Medulla oblongata (tissue), 1 donor: Measurements from ENCODE around the gene REG1A.

Experiments
- DNase-seq: peaks from one replicate; pipeline ENCODE4 v3.0.0-alpha.2; 2015; ENCODE audit errors: extremely low spot score

Gene REG1A

GRCh38 chr2:79120194-79120713, at the start of gene REG1A:
TSS of gene REG1A (plus strand) at chr2:79120488. CDS start at chr2:79120862, 374 bp downstream.
- no peak for DNase-seq

- no peak for DNase-seq
These were observed 49.2 kb upstream of the REG1A start for GRCh38 chr2:79071078-79071477.

GRCh38 chr2:79082987-79083386, 37.3 kb upstream of the REG1A start:
- no peak for DNase-seq

- DNase-seq: no peak
These were observed 36.6 kb upstream of the REG1A start for GRCh38 chr2:79083597-79084251.

GRCh38 chr2:79084495-79085135, 35.7 kb upstream of the REG1A start:
- no peak for DNase-seq

GRCh38 chr2:79085382-79085781, 34.9 kb upstream of the REG1A start:
- DNase-seq: no peak

GRCh38 chr2:79086255-79086654, 34.0 kb upstream of the REG1A start:
- DNase-seq: no peak

- DNase-seq: no peak
These were observed 32.4 kb upstream of the REG1A start, which contains the start of gene REG1B for GRCh38 chr2:79087785-79088364. TSS of gene REG1B (minus strand) at chr2:79087993. CDS start at chr2:79087612, 381 bp downstream.

GRCh38 chr2:79090693-79091092, 29.6 kb upstream of the REG1A start:
- DNase-seq: no peak

GRCh38 chr2:79097843-79098242, 22.4 kb upstream of the REG1A start:
- DNase-seq: no peak

GRCh38 chr2:79099140-79099686, 21.1 kb upstream of the REG1A start:
- DNase-seq: no peak

- DNase-seq: no peak
These were observed 20.0 kb upstream of the REG1A start for GRCh38 chr2:79100285-79100684.

GRCh38 chr2:79101024-79101423, 19.3 kb upstream of the REG1A start:
- DNase-seq: no peak

- no peak for DNase-seq
These were observed 17.1 kb upstream of the REG1A start for GRCh38 chr2:79103214-79103613.

GRCh38 chr2:79105259-79105658, 15.0 kb upstream of the REG1A start:
- DNase-seq: no peak

- DNase-seq: no peak
These were observed 8.0 kb upstream of the REG1A start for GRCh38 chr2:79112269-79112668.

- DNase-seq: no peak
These were observed 5.3 kb upstream of the REG1A start for GRCh38 chr2:79114797-79115494.

- DNase-seq: no peak
These were observed 3.0 kb upstream of the REG1A start for GRCh38 chr2:79116997-79117928.

- no peak for DNase-seq
These were observed 2.4 kb downstream of the REG1A start for GRCh38 chr2:79122676-79123075.

GRCh38 chr2:79124907-79125720, 4.8 kb downstream of the REG1A start:
- DNase-seq: no peak
